IMR-90 (cell line): ENCODE data around the gene SF3B1.

Experiments
- BHLHE40 ChIP-seq: fragments of 150-350 bp; IDR thresholded peaks from 2 replicates; pipeline ENCODE4 v1.6.1; 2016; ENCODE audit warnings: mild to moderate bottlenecking, low read depth, low read length
- MAZ ChIP-seq: IDR thresholded peaks from 2 replicates; pipeline ENCODE4 v1.6.1; 2012; ENCODE audit warnings: low read depth, mild to moderate bottlenecking, low read length, improper control_type of control experiment, moderate library complexity, borderline replicate concordance
- MXI1 ChIP-seq: IDR thresholded peaks from 2 replicates; pipeline ENCODE4 v1.6.1; 2012; ENCODE audit warnings: low read depth, mild to moderate bottlenecking, low read length, moderate library complexity, borderline replicate concordance
- NFE2L2 ChIP-seq: fragments of 150-350 bp; IDR thresholded peaks from 2 replicates; pipeline ENCODE4 v1.6.1; 2016; ENCODE audit warnings: low read depth, mild to moderate bottlenecking, low read length
- POLR2A ChIP-seq: IDR thresholded peaks from 2 replicates; pipeline ENCODE4 v1.6.1; 2012; ENCODE audit warnings: mild to moderate bottlenecking, low read depth, low read length
- RAD21 ChIP-seq: IDR thresholded peaks from 2 replicates; pipeline ENCODE4 v1.6.1; 2012; ENCODE audit warnings: low read length, improper control_type of control experiment
- RFX5 ChIP-seq: IDR thresholded peaks from 2 replicates; pipeline ENCODE4 v1.8.0; 2012; ENCODE audit warnings: low read depth, mild to moderate bottlenecking, low read length, moderate library complexity
- SMC3 ChIP-seq: fragments of 150-350 bp; IDR thresholded peaks from 2 replicates; pipeline ENCODE4 v1.6.1; 2016; ENCODE audit warnings: low read depth, mild to moderate bottlenecking, antibody characterized with exemption, low read length, moderate library complexity
- TF ChIP-seq, protein P1 (sequence below): conservative IDR thresholded peaks from 2 replicates; pipeline ENCODE4 v1.5.1; 2012; ENCODE audit warnings: mild to moderate bottlenecking, low read depth, low read length, improper control_type of control experiment
- TF ChIP-seq, protein P2 (sequence below): fragments of 150-350 bp; IDR thresholded peaks from 2 replicates; pipeline ENCODE4 v1.6.1; 2017; ENCODE audit warnings: mild to moderate bottlenecking, antibody characterized with exemption, low read length, low read depth

DNA sequence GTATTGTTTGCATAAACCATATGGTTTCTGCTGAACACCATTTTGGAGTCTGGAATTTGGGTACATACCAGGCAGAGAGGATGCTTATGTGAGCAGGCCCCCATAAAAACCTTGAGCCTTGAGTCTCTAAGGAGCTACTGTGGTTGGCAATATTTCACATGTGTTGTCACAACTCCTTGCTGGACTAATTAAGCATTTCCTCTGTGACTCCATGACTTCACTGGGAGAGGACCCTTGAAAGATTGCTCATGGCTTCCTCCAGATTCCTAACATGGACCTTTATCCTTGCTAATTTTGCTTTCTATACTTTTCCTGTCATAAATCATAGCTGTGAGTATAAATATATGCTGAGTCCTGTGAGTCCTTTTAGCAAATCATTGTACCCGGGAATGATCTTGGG, 10.9 kb upstream of the SF3B1 start:
- TF ChIP-seq, protein P1, sequence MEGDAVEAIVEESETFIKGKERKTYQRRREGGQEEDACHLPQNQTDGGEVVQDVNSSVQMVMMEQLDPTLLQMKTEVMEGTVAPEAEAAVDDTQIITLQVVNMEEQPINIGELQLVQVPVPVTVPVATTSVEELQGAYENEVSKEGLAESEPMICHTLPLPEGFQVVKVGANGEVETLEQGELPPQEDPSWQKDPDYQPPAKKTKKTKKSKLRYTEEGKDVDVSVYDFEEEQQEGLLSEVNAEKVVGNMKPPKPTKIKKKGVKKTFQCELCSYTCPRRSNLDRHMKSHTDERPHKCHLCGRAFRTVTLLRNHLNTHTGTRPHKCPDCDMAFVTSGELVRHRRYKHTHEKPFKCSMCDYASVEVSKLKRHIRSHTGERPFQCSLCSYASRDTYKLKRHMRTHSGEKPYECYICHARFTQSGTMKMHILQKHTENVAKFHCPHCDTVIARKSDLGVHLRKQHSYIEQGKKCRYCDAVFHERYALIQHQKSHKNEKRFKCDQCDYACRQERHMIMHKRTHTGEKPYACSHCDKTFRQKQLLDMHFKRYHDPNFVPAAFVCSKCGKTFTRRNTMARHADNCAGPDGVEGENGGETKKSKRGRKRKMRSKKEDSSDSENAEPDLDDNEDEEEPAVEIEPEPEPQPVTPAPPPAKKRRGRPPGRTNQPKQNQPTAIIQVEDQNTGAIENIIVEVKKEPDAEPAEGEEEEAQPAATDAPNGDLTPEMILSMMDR, result no peak
- TF ChIP-seq RAD21 (no peak), POLR2A (no peak), MAZ (no peak), SMC3 (no peak), BHLHE40 (no peak), NFE2L2 (no peak), RFX5 (no peak), MXI1 (no peak)
- TF ChIP-seq, protein P2, sequence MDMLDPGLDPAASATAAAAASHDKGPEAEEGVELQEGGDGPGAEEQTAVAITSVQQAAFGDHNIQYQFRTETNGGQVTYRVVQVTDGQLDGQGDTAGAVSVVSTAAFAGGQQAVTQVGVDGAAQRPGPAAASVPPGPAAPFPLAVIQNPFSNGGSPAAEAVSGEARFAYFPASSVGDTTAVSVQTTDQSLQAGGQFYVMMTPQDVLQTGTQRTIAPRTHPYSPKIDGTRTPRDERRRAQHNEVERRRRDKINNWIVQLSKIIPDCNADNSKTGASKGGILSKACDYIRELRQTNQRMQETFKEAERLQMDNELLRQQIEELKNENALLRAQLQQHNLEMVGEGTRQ, result no peak
